CD4-positive, alpha-beta T cell (primary cell): ENCODE measurements around the gene SMC6. TPM values are rescaled to one million over a fixed set of nuclear protein-coding genes. Genes with fewer than 3 reads are reported as not detected.

Experiments used
- ATAC-seq: fragments of 200-7000 bp; cut with Tn5 transposase; one replicate; pipeline ENCODE4 v1.10.0; 2022; ENCODE audit warnings: mild to moderate bottlenecking; ENCODE audit not compliant: poor library complexity
- CTCF ChIA-PET: fragments of 350-600 bp; sonication (Branson Sonifier 250); formaldehyde crosslinking; loops from one replicate; lab custom pipeline; 2021; ENCODE audit warnings: antibody characterized with exemption, inconsistent platforms; lab: Charles Lee
- POLR2A ChIA-PET: fragments of 350-600 bp; sonication (Branson Sonifier 250); formaldehyde crosslinking; loops from one replicate; lab custom pipeline; 2021; ENCODE audit warnings: antibody characterized with exemption, inconsistent platforms; lab: Charles Lee
- DNase-seq, 14 experiments: peaks; one replicate each; pipeline ENCODE4 v3.0.0-alpha.2; 2013 to 2020; ENCODE audit warnings: mixed read lengths in 2 of 14
- H3K27ac ChIP-seq, 2 donors: one replicate each; pipeline versions ENCODE4 v1.5.1 to v1.7.0; 2013; ENCODE audit warnings: low read length in 2 of 2, low read depth in 1 of 2, mild to moderate bottlenecking in 1 of 2
- H3K27me3 ChIP-seq, 2 experiments: 1 replicate in 1 of 2; 2 replicates in 1 of 2; pipeline versions ENCODE4 v1.6.1 to v1.7.0; 2013; ENCODE audit warnings: low read length in 2 of 2, control low read depth in 1 of 2, mild to moderate bottlenecking in 1 of 2, moderate library complexity in 1 of 2; ENCODE audit not compliant: insufficient read depth in 2 of 2, control insufficient read depth in 1 of 2
- H3K36me3 ChIP-seq: one replicate; pipeline ENCODE4 v1.6.1; 2013; ENCODE audit warnings: low read length, control low read depth; ENCODE audit not compliant: insufficient read depth
- H3K4me1 ChIP-seq: one replicate; pipeline ENCODE4 v1.6.1; 2013; ENCODE audit warnings: low read length, control low read depth; ENCODE audit not compliant: insufficient read depth
- H3K4me3 ChIP-seq: one replicate; pipeline ENCODE4 v1.5.1; 2013; ENCODE audit warnings: mild to moderate bottlenecking, low read length, moderate library complexity
- H3K9me3 ChIP-seq, 2 experiments: 1 replicate in 1 of 2; 2 replicates in 1 of 2; pipeline versions ENCODE4 v1.6.1 to v1.7.0; 2013; ENCODE audit warnings: low read length in 2 of 2, mild to moderate bottlenecking in 2 of 2, control low read depth in 1 of 2, moderate library complexity in 1 of 2; ENCODE audit not compliant: control insufficient read depth in 1 of 2, insufficient read depth in 1 of 2
- H3K27ac Mint-ChIP-seq: one replicate; pipeline ENCODE4 v1.8.0; 2020; ENCODE audit warnings: mixed read lengths
- H3K27me3 Mint-ChIP-seq: one replicate; pipeline ENCODE4 v1.8.0; 2021; ENCODE audit warnings: mixed read lengths
- H3K36me3 Mint-ChIP-seq: one replicate; pipeline ENCODE4 v1.8.0; 2021; ENCODE audit warnings: low read depth, mixed read lengths
- H3K4me1 Mint-ChIP-seq: one replicate; pipeline ENCODE4 v1.8.0; 2021; ENCODE audit warnings: low read depth, mixed read lengths
- H3K4me3 Mint-ChIP-seq: one replicate; pipeline ENCODE4 v1.8.0; 2020; ENCODE audit warnings: mild to moderate bottlenecking, mixed read lengths
- H3K9me3 Mint-ChIP-seq: one replicate; pipeline ENCODE4 v1.8.0; 2020; ENCODE audit warnings: mixed read lengths
- intact Hi-C, 2 experiments: fragments of 100-400 bp; cut with DNase I in 1 of 2; cut with micrococcal nuclease in 1 of 2; formaldehyde crosslinking; loops; one replicate each; pipeline versions ENCODE4 v1.15.1 to v1.9.0; 2023 to 2025; cut with DNase I, micrococcal nuclease
- total RNA-seq, 174 experiments: library from RNA in 2 of 174; stranded (reverse) in 2 of 174; gene quantifications; one replicate each; pipeline ENCODE4 v1.2.3 and lab custom pipeline; 2021 to 2026
- TF ChIP-seq, protein P1 (sequence below): fragments of 200-600 bp; IDR thresholded peaks from one replicate; pipeline ENCODE4 v1.8.0; 2022; ENCODE audit warnings: antibody characterized with exemption, mild to moderate bottlenecking

SMC6 gene
- total RNA-seq, 2 experiments from 2014 or later = 7.1 to 7.8 TPM

DNA sequence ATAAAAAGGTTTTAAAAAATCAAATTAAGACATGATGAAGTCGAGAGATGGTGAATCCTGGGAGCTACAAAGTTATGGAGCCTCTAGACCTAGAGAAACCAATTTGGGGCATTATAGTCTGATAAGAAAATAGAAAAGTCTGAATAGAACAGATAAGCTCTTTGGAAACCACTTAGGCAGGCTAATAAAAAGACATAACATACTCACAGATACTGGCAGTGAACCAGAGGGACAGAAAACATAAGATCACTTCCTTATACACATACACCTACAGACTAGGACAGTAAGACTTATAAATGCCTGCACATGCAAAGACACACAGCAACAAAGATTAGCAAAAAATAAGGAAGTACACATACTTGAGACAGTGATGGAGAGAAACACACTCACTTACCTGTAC is 20.0 kb downstream of the SMC6 start:
- CTCF ChIA-PET = no interaction called here
- H3K27ac Mint-ChIP-seq = no peak overlapping the region

DNA sequence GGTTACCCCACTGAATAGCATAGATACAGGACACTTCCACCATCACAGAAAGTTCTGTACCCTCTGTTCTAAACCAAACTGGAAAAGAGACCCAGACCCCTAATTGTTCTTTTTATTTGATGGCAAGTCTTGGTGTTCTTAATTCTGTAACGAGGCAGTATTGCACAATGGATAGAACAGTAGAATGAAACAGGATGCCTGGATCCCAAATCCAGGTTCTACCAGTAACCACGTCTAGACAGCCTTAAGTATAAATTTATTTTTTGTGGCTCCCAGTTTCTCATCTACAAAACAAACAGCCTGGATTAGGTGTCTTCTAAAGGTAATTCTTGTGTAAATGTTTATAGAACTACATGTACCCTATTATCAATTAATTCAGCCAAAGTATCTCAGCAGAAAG is 23.7 kb downstream of the SMC6 start:
- Histone ChIP-seq H3K4me3 (no peak overlapping the region), H3K4me1 (no peaks in the 10 kb centered on the region), H3K36me3 (peaks cover 26% of the 10 kb centered on the region), H3K27me3 (no peaks in the 10 kb centered on the region), H3K9me3 (no peaks in the 10 kb centered on the region), H3K27ac (no peak overlapping the region)
- no peak for ATAC-seq
- Mint-ChIP-seq H3K27me3 (no peaks in the 10 kb centered on the region), H3K27ac (no peak overlapping the region), H3K9me3 (no peaks in the 10 kb centered on the region), H3K36me3 (peaks cover 61% of the 10 kb centered on the region), H3K4me3 (no peak overlapping the region), H3K4me1 (no peaks in the 10 kb centered on the region)
- TF ChIP-seq, protein P1, sequence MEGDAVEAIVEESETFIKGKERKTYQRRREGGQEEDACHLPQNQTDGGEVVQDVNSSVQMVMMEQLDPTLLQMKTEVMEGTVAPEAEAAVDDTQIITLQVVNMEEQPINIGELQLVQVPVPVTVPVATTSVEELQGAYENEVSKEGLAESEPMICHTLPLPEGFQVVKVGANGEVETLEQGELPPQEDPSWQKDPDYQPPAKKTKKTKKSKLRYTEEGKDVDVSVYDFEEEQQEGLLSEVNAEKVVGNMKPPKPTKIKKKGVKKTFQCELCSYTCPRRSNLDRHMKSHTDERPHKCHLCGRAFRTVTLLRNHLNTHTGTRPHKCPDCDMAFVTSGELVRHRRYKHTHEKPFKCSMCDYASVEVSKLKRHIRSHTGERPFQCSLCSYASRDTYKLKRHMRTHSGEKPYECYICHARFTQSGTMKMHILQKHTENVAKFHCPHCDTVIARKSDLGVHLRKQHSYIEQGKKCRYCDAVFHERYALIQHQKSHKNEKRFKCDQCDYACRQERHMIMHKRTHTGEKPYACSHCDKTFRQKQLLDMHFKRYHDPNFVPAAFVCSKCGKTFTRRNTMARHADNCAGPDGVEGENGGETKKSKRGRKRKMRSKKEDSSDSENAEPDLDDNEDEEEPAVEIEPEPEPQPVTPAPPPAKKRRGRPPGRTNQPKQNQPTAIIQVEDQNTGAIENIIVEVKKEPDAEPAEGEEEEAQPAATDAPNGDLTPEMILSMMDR = no peak
- no peak for DNase-seq
- ChIA-PET CTCF (no interaction called here), POLR2A (no interaction called here)
- intact Hi-C loops = no loop called here

More for the DNA sequence above, 20.0 kb downstream of the SMC6 start:
- no peaks in the 10 kb centered on the region for H3K27me3 Mint-ChIP-seq
- peaks cover 49% of the 10 kb centered on the region for H3K36me3 ChIP-seq
- no peak overlapping the region for H3K4me3 ChIP-seq
- H3K36me3 Mint-ChIP-seq = peaks cover 77% of the 10 kb centered on the region
- no peak for ATAC-seq
- no peaks in the 10 kb centered on the region for H3K9me3 Mint-ChIP-seq
- POLR2A ChIA-PET = no interaction called here
- no peak overlapping the region for H3K4me3 Mint-ChIP-seq
- DNase-seq = no peak
- H3K27me3 ChIP-seq = no peaks in the 10 kb centered on the region
- H3K27ac ChIP-seq = no peak overlapping the region
- H3K9me3 ChIP-seq = no peaks in the 10 kb centered on the region
- H3K4me1 ChIP-seq = no peaks in the 10 kb centered on the region
- intact Hi-C loops = no loop called here
- TF ChIP-seq, protein P1 = no peak
- no peaks in the 10 kb centered on the region for H3K4me1 Mint-ChIP-seq

DNA sequence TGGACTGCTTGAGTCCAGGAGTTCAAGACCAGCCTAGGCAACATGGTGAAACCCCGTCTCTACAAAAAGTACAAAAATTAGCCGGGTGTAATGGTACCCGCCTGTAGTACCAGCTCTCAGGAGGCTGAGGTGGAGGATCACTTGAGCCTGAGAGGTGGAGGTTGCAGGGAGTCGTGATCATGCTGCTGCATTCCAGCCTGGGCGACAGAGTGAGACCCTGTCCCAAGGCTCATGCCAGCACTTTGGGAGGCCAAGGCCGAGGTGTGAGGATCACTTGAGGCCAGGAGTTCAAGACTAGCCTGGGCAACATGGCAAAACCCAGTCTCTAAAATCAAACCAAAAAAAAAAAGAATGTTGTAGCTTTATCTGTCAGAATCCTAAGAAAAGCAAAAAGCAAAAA is 25.4 kb downstream of the SMC6 start:
- intact Hi-C loops = no loop called here
- no peak overlapping the region for H3K4me3 Mint-ChIP-seq
- H3K36me3 Mint-ChIP-seq = peaks cover 47% of the 10 kb centered on the region
- no peaks in the 10 kb centered on the region for H3K4me1 ChIP-seq
- H3K9me3 Mint-ChIP-seq = no peaks in the 10 kb centered on the region
- H3K27ac ChIP-seq = no peak overlapping the region
- no peaks in the 10 kb centered on the region for H3K9me3 ChIP-seq
- peaks cover 27% of the 10 kb centered on the region for H3K36me3 ChIP-seq
- POLR2A ChIA-PET = no interaction called here
- no peak overlapping the region for H3K4me3 ChIP-seq
- TF ChIP-seq, protein P1 = no peak
- H3K27me3 ChIP-seq = no peaks in the 10 kb centered on the region
- no peak overlapping the region for H3K27ac Mint-ChIP-seq
- no peaks in the 10 kb centered on the region for H3K4me1 Mint-ChIP-seq
- H3K27me3 Mint-ChIP-seq = no peaks in the 10 kb centered on the region
- ATAC-seq = no peak
- DNase-seq = no peak
- CTCF ChIA-PET = interaction anchor here (1.0 kb wide), 1 partner anchor 8 kb away, joined by 3 read pairs; no protein-coding TSS in a partner anchor
